Lower leg skin (tissue), 3 donors: Measurements from ENCODE around the gene P3H2.

Source experiments
- CTCF ChIP-seq, 3 donors: fragments of 450-650 bp; IDR thresholded peaks; one replicate each; pipeline ENCODE4 v1.5.1; 2016; ENCODE audit warnings: antibody characterized with exemption in 3 of 3, mild to moderate bottlenecking in 3 of 3, moderate library complexity in 2 of 3
- POLR2A ChIP-seq, 2 donors: fragments of 450-650 bp; IDR thresholded peaks; one replicate each; pipeline ENCODE4 v1.6.1; 2016 to 2017; ENCODE audit warnings: antibody characterized with exemption in 2 of 2, mild to moderate bottlenecking in 1 of 2, moderate library complexity in 1 of 2

DNA sequence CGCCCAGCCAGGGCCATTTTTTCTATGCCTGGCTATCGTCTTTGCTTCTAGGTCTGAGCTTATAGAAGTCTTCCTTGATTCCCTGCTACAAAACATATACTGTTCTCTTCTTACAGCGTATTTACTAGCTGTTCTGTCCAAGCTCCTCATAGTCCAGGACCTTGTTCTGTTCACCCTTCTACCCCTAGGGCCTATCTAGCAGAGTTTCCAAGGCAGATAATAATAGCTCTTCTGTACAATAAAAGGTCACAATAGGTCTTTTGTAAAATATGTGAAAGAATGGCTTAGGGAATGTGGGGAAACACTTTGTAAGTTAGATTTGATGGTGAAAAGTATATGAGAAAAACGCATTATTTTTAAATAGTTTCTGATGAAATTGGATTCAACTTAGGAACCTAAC, 158.2 kb downstream of the P3H2 start:
- no peak for TF ChIP-seq POLR2A (IDR thresholded peaks at IDR 0.05)
- no peak for TF ChIP-seq CTCF (IDR thresholded peaks at IDR 0.05)
